GM18870 (cell line): ENCODE measurements around the gene ARMH3.

Experiments used
- ATAC-seq: cut with Tn5 transposase; IDR thresholded peaks from one replicate; pipeline ENCODE4 v1.9.1; 2021; ENCODE audit warnings: moderate library complexity; ENCODE audit not compliant: unreplicated experiment

Gene ARMH3

DNA sequence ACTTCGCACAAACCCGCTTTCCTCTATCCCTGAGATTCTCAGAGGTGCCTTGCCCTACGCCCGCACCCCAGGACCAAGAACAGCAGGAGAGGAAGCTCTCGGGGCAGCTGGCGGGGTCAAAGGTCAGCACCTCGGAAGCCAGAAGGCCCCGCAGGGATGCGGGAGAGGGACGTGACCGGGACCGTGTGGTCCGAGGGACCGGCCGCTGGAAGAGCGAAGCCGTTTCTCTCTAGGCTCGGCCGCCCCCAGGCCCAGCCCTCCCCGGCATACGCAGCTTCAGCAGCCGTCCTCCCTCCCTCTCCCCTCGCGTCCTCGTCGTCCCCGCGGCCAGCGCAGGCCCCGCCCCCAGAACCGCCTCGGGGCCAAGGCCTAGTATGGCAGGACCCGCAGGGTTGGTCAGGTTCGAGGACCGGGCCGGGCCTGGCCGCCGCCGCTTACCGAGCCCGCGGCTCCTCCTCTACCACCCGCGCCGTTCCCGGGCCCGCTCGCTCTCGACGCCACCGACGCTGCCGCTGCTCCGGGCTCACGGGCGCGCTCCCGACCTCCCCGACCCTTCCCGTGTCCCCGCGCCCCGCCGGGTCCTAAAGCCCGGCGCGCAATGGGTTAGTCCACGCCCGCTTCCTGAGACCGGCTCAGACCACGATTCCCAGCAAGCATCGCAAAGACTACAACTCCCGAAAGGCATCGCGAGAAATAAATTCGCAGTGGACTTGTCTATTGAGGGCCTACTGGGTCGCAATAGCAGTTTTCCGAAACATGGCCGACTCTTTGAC lies at the start of gene ARMH3:
Gene ARMH3, minus strand, starts transcription at position 527 of the 773 bp plus-strand sequence. CDS start 16,059 bp downstream, outside the sequence.
- ATAC-seq = peak; percentile 88

DNA sequence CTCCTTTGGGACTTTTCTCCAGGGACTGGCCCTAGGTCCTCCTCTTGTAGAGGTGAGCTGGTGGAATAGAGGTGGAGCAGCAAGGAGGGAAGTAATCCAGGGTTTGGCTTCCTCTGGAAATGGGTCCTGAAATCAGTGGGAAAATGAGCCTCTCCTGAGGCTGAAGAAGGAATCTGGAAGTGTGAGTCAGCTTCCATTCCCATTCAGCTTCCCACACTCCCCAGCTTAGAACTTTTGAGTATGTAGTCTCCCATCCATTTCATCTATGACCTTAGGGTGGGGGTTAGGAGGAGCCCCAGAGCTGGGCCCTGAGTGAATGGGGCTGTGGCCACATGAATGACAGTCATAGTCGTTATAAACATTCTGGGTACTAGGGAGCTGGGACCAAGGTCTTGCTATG lies 46.4 kb upstream of the ARMH3 start:
- ATAC-seq = no peak

DNA sequence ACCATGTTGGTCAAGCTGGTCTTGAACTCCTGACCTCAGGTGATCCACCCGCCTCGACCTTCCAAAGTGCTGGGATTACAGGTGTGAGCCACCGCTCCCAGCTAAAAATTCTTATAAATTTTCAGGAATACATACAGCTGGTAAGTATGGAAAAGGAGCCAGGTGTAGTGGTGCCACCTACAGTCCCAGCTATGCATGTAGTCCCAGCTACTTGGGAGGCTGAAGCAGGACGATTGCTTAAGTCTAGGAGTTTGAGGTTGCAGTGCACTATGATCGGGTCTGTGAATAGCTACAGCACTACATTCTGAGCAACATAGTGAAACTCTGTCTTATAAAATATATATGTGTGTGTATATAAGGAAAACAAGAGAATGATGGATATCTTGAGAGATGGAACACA lies 45.2 kb upstream of the ARMH3 start:
- no peak for ATAC-seq

DNA sequence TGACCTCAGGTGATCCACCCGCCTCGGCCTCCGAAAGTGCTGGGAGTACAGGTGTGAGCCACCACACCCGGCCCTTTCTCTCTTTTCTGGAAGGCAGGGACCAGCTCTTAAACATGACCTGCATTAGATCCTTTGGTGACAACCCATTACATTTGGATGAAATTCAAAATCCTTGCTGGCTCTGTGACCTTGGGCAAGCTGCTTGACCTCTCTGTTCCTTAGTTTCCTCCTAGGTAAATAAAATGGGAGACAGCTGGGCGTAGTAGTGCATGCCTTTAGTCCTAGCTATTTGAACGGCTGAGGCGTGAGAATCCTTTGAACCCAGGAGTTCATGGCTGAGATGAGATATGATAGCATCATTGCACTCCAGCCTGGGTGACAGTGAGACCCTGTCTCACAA lies 40.5 kb upstream of the ARMH3 start:
- no peak for ATAC-seq

GRCh38 chr10:102090772-102091171 lies 34.8 kb upstream of the ARMH3 start:
- no peak for ATAC-seq

DNA sequence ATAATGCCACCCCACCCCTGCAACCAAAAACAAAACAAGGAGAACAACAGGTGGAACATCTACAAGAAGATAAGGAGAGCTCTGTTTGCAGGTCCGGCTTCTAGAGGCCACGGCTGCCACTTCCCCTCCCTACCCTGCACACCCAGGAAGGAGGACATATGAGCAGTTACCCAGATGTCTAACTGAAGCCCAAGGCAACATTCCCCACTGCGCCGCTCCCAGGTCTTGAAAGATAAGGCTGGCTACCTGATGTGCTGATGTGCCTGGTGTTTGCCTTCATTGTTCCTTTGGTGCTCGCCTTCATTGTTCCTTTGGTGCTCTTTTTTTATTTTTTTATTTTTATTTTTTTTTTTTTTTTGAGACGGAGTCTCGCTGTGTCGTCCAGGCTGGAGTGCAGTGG lies 30.2 kb upstream of the ARMH3 start:
- ATAC-seq = no peak

DNA sequence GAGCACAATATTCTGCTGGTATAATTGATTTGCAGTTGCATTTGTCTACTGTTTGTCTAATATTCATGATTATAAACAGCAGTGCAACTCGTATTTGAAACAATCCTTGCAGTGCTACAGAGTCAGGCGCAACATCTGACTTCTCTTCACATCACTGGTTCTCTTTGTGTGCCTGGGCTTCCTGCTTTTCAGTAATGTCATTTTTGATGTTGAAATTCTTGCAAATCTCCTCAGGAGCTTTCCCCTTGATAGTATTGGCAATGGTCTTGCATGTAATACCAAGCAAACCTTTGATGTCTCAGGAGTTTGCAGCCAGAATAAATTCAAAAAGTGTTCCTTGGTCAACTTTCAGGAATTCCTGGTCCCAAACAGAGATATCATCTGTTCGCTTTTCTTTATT lies 29.4 kb upstream of the ARMH3 start:
- no peak for ATAC-seq

- ATAC-seq = no peak
Observed at GRCh38 chr10:102083541-102083940, 27.6 kb upstream of the ARMH3 start.

DNA sequence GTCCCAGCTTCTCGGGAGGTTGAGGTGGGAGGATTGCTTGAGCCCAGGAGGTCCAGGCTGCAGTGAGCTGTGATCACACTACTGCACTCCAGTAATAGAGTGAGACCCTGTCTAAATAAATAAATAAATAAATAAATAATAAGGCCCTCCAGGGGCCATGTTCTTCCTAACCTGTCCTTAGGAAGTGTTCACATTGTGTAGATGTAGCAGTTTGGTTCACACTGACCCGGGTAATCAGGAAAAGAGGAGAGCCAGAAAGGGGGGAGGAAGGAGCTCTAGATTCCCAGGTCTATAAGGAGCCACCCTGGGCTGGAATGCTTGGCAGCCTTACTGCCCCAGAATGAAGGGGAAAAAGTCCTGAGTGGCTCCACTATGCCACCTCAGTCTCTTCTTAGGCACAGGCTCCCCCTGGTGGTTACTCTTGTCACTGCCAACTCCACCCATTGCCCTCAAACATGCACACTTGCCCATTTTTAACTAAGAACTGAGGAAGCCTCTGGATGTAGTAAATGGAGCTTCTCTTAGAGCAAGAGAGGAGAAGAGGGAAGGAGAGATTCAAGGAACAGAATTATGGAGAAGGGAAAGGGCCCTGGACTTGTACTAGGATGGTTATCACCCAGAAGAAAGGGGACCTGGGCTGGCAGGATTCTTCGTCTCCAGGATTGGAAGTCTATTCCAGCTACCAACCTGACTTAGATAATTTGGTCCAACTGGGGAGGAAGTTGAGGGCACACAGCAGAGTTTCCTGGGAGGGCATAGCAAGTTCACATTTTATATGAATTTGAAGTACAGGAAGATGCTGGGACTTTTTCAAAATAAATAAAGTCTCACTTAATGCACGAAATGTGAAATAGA lies 16.9 kb upstream of the ARMH3 start:
- no peak for ATAC-seq

GRCh38 chr10:102069071-102069470 lies 13.1 kb upstream of the ARMH3 start:
- no peak for ATAC-seq

GRCh38 chr10:102068216-102068615 lies 12.2 kb upstream of the ARMH3 start:
- ATAC-seq = no peak

DNA sequence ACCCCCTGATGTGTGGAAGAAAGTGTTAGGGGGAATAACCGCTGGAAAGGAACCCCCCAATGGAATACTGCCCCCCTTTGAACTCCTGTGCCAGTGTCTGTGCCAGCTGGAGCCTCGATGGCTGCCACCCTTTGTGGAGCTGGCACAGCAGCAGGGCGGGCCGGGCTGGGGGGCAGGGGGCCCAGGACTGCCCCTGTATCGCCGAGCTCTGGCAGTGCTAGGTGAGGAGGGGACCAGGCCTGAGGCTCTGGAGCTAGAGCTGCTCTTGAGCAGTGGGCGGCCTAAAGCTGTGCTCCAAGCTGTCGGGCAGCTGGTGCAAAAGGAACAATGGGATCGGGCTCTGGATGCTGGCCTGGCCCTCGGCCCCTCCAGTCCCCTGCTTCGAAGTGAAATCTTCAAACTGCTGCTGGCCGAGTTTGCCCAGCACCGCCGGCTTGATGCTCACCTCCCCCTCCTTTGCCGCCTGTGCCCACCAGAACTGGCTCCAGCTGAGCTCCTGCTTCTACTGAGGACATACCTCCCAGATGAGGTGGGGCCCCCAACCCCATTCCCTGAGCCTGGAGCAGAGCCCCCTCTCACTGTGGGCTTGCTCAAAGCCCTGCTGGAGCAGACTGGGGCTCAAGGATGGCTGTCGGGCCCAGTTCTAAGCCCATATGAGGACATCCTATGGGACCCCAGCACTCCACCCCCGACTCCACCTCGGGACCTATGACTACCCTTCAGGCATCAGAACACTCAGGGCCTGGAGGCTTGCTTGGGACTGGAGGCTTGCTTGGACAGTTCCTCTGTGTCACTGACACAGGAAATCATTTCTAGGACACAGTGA lies 11.3 kb upstream of the ARMH3 start:
- no peak for ATAC-seq

DNA sequence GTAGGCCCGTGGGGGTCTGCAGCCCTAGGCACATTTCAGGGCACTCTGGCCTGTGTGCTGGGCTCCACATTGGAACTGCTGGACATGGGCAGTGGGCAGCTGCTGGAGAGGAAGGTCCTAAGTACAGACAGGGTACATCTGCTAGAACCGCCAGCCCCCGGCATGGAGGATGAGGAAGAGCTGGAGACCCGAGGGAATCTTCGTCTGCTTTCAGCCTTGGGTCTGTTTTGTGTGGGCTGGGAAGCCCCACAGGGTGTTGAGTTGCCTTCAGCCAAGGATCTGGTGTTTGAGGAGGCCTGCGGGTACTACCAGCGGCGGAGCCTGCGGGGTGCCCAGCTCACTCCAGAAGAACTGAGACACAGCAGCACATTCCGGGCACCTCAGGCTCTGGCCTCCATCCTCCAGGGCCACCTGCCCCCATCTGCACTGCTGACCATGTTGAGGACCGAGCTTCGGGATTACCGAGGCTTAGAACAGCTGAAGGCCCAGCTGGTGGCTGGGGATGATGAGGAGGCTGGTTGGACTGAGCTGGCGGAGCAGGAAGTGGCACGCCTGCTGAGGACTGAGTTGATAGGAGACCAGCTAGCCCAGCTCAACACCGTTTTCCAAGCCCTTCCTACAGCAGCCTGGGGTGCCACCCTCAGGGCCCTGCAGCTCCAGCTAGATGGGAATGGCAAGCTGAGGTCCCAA lies 10.6 kb upstream of the ARMH3 start:
- no peak for ATAC-seq

DNA sequence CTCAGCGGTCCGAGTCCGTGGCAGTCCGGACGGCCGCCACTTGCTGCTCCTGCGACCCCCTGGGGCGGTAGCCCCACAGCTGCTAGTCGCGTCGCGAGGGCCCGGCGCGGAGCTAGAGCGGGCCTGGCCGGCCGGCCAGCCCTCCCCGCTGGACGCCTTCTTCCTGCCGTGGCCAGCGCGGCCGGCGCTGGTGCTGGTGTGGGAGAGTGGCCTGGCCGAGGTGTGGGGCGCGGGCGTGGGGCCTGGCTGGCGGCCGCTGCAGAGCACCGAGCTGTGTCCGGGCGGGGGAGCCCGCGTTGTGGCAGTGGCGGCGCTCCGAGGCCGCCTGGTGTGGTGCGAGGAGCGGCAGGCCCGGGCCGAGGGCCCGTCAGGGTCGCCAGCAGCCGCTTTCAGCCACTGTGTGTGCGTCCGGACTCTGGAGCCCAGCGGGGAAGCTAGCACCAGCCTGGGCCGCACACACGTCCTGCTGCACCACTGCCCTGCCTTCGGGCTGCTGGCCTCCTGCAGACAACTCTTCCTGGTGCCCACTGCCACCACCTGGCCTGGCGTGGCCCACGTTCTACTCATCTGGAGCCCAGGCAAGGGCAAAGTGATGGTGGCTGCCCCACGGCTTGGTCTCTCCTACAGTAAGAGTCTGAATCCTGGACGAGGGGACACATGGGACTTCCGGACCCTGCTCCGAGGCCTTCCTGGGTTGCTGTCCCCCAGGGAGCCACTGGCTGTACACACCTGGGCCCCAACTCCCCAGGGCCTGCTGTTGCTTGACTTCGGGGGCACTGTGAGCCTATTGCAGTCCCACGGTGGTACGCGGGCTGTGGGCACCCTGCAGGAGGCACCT lies 9.8 kb upstream of the ARMH3 start:
- ATAC-seq = peak; percentile 24

DNA sequence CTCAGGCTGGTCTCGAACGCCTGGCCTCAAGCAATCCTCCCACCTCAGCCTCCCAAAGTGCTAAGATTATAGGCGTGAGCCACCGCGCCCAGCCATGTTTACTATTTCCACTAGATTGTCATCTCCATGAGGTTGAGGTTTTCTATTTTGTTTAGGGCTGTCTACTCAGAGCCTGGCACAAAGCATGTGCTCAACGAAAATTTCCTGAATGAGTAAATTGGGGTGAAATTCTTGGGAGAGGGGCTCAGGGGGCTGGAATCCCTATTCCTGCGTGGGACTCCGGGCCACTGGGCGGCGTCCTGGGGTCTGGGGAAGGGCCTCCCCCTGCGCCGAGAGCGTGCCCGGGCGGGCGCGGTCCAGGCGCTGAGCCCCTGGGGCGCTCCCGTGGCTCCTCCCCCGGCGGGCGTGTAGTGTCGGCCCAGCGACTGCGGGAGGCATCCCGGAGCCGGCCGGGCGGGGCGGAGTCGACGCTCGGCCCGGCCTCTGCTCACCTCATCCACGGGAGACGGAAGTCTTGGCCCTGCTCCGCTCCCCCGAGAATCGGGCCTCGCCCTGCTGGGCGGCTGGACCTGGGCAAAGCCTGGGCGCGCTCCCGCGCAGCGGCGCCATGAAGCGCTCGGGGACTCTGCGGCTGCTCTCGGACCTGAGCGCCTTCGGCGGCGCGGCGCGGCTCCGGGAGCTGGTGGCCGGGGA lies 9.0 kb upstream of the ARMH3 start, which contains the start of gene HPS6:
Gene HPS6, plus strand, starts transcription at position 482 of the 693 bp plus-strand sequence. Its CDS starts 126 bp downstream, at position 608.
- peak; percentile 66 for ATAC-seq

GRCh38 chr10:102064503-102064867 lies 8.5 kb upstream of the ARMH3 start:
- no peak for ATAC-seq

GRCh38 chr10:102059987-102060386 lies 4.0 kb upstream of the ARMH3 start:
- ATAC-seq = no peak

- ATAC-seq = peak; percentile 11
Observed at GRCh38 chr10:102054881-102055646, 909 bp downstream of the ARMH3 start.
